Hepatocyte (in vitro differentiated cells): ENCODE results near the gene CMTM7.

ENCODE experiments used
- CTCF ChIP-seq: fragments of 200-600 bp; sonication (generic); IDR thresholded peaks from 2 replicates; pipeline ENCODE4 v1.5.1; 2016; ENCODE audit warnings: antibody characterized with exemption, mild to moderate bottlenecking; ENCODE audit not compliant: poor library complexity
- EZH2phosphoT487 ChIP-seq: fragments of 200-600 bp; sonication (generic); IDR thresholded peaks from one replicate; pipeline ENCODE4 v1.6.1; 2018; ENCODE audit warnings: antibody characterized with exemption, mild to moderate bottlenecking, low read depth, moderate library complexity; ENCODE audit not compliant: unreplicated experiment, severe bottlenecking

- TF ChIP-seq EZH2phosphoT487 (no peak), CTCF (no peak)
Measured at GRCh38 chr3:32431481-32431880, 39.8 kb downstream of the CMTM7 start.
